B cell (primary cell): ENCODE data around the gene CUBN. TPM values are rescaled to one million over a fixed set of nuclear protein-coding genes. Genes with fewer than 3 reads are reported as not detected.

Experiments used
- ATAC-seq: fragments of 200-7000 bp; cut with Tn5 transposase; one replicate; pipeline ENCODE4 v1.10.0; 2021; ENCODE audit warnings: low read depth, mild to moderate bottlenecking, moderate number of reproducible peaks, moderate library complexity
- CTCF ChIA-PET: fragments of 350-600 bp; sonication (Branson Sonifier 250); formaldehyde crosslinking; loops from one replicate; lab custom pipeline; 2021; ENCODE audit warnings: antibody characterized with exemption, inconsistent platforms; lab: Charles Lee
- POLR2A ChIA-PET: fragments of 350-600 bp; sonication (Branson Sonifier 250); formaldehyde crosslinking; loops from one replicate; lab custom pipeline; 2021; ENCODE audit warnings: antibody characterized with exemption; lab: Charles Lee
- DNase-seq: peaks from one replicate; pipeline ENCODE4 v3.0.0; 2013
- H2AFZ ChIP-seq: 2 replicates; pipeline ENCODE4 v1.6.1; 2012; ENCODE audit warnings: mild to moderate bottlenecking, low read depth, low read length; ENCODE audit not compliant: insufficient read depth, poor library complexity, severe bottlenecking
- H3K27ac ChIP-seq, 2 donors: 1 replicate in 1 of 2; 2 replicates in 1 of 2; pipeline ENCODE4 v1.5.1; 2012 to 2013; ENCODE audit warnings: low read length in 2 of 2, mild to moderate bottlenecking in 2 of 2, moderate library complexity in 1 of 2
- H3K27me3 ChIP-seq, 4 experiments: fragments of 200-600 bp in 1 of 4; sonication (generic) in 1 of 4; replicated peaks in 1 of 4; 1 replicate in 2 of 4; 2 replicates in 2 of 4; pipeline versions ENCODE4 v1.6.1 to v1.7.0; 2013 to 2016; ENCODE audit warnings: low read length in 3 of 4, mild to moderate bottlenecking in 2 of 4, mixed read lengths in 1 of 4, moderate library complexity in 1 of 4; ENCODE audit not compliant: insufficient read depth in 4 of 4, control insufficient read depth in 3 of 4; ENCODE audit errors: control extremely low read depth in 1 of 4
- H3K36me3 ChIP-seq, 2 experiments: replicated peaks in 1 of 2; 1 replicate in 1 of 2; 2 replicates in 1 of 2; pipeline versions ENCODE4 v1.6.1 to v1.7.1; 2013; ENCODE audit warnings: low read length in 1 of 2; ENCODE audit not compliant: insufficient read depth in 2 of 2, control insufficient read depth in 1 of 2; ENCODE audit errors: control extremely low read depth in 1 of 2, extremely low read depth in 1 of 2
- H3K4me1 ChIP-seq, 2 donors: fragments of 200-600 bp in 1 of 2; sonication (generic) in 1 of 2; 1 replicate in 1 of 2; 2 replicates in 1 of 2; pipeline versions ENCODE4 v1.5.1 to v1.6.1; 2013 to 2017; ENCODE audit warnings: low read length in 2 of 2; ENCODE audit not compliant: control insufficient read depth in 2 of 2, insufficient read depth in 2 of 2
- H3K4me2 ChIP-seq: replicated peaks from 2 replicates; pipeline ENCODE3; 2012; ENCODE audit warnings: mild to moderate bottlenecking, low read depth, low read length; ENCODE audit not compliant: poor library complexity, severe bottlenecking
- H3K4me3 ChIP-seq, 5 experiments: fragments of 200-600 bp in 1 of 5; sonication (generic) in 1 of 5; 1 replicate in 3 of 5; 2 replicates in 2 of 5; pipeline versions ENCODE4 v1.5.1 to v1.7.0; 2011 to 2016; ENCODE audit warnings: low read length in 4 of 5, mild to moderate bottlenecking in 4 of 5, low read depth in 2 of 5, control low read depth in 1 of 5, moderate library complexity in 1 of 5; ENCODE audit not compliant: insufficient read depth in 1 of 5; ENCODE audit errors: control extremely low read depth in 1 of 5, extremely low read depth in 1 of 5
- H3K79me2 ChIP-seq: fragments of 200-600 bp; sonication (generic); one replicate; pipeline ENCODE4 v1.6.0; 2016; ENCODE audit warnings: low read length; ENCODE audit not compliant: control insufficient read depth, insufficient read depth
- H3K9ac ChIP-seq: fragments of 200-600 bp; sonication (generic); 2 replicates; pipeline ENCODE4 v1.6.1; 2017; ENCODE audit warnings: mild to moderate bottlenecking, low read length, moderate library complexity
- H3K9me3 ChIP-seq, 3 donors: one replicate each; pipeline versions ENCODE4 v1.6.1 to v1.7.1; 2013; ENCODE audit warnings: low read length in 2 of 3; ENCODE audit not compliant: control insufficient read depth in 2 of 3, insufficient read depth in 1 of 3; ENCODE audit errors: control extremely low read depth in 1 of 3
- H4K20me1 ChIP-seq: 2 replicates; pipeline ENCODE4 v1.6.0; 2012; ENCODE audit warnings: mild to moderate bottlenecking, low read length; ENCODE audit not compliant: insufficient read depth, control insufficient read depth, poor library complexity, severe bottlenecking
- H3K27ac Mint-ChIP-seq: one replicate; pipeline ENCODE4 v1.8.0; 2021; ENCODE audit warnings: mixed read lengths
- H3K27me3 Mint-ChIP-seq: one replicate; pipeline ENCODE4 v1.8.0; 2021; ENCODE audit warnings: mixed read lengths
- H3K4me1 Mint-ChIP-seq: one replicate; pipeline ENCODE4 v1.8.0; 2021; ENCODE audit warnings: mixed read lengths
- H3K4me3 Mint-ChIP-seq: one replicate; pipeline ENCODE4 v1.8.0; 2021; ENCODE audit warnings: mixed read lengths
- H3K9me3 Mint-ChIP-seq: one replicate; pipeline ENCODE4 v1.8.0; 2022; ENCODE audit warnings: mixed read lengths; ENCODE audit not compliant: insufficient read depth
- EZH2 ChIP-seq: IDR thresholded peaks from 2 replicates; pipeline ENCODE4 v1.6.1; 2012; ENCODE audit warnings: borderline replicate concordance, low read depth, mild to moderate bottlenecking, moderate library complexity, low read length; ENCODE audit not compliant: insufficient read depth, poor library complexity, severe bottlenecking
- WGBS: methylation state at CpG from one replicate; pipeline ENCODE4 v1.1.5; 2013; ENCODE audit warnings: missing lambda C conversion rate; ENCODE audit not compliant: insufficient coverage; 5-methylcytosine and 5-hydroxymethylcytosine counted together
- intact Hi-C: fragments of 100-400 bp; cut with micrococcal nuclease; formaldehyde crosslinking; loops from one replicate; pipeline ENCODE4 v1.10.0; 2022
- polyA plus RNA-seq: library from polyadenylated mRNA; depleted of rRNA; stranded (reverse); fragments of >200 nt; gene quantifications from 2 replicates; pipeline ENCODE4 v1.2.3, GENCODE V29; 2012
- total RNA-seq, 2 donors: library from RNA; stranded (reverse); fragments of 120-200 nt in 1 of 2; gene quantifications; 1 replicate in 1 of 2; 2 replicates in 1 of 2; pipeline versions ENCODE4 v1.2.3 to v1.2.4, GENCODE V29; 2013 to 2022
- TF ChIP-seq, protein P1 (sequence below): fragments of 200-600 bp; IDR thresholded peaks from one replicate; pipeline ENCODE4 v1.8.0; 2022; ENCODE audit warnings: antibody characterized with exemption, mild to moderate bottlenecking

The CUBN gene
- total and polyA plus RNA-seq, 2 donors (not counting 1 experiment from before 2014, with no cell fraction given) = 4.2 to 5.7 TPM

DNA sequence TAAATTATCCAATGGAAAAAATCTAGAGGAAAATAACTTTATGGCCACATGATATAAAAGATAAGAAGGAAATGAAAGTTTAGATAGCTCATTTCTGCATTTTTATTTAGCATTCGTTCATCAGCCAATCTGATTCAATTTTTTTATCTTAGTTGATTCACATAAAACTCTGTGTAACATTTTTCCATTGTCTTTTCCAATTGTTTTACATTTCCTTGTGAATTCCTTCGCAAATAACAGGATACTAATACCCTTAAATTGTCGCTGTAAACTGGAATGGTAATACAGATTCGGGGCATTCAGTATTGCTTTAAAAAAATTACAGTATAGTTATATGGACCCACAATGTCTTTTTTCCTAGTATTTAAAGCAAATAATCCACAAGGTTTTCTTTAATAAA is 136.4 kb downstream of the CUBN start:
- Mint-ChIP-seq H3K4me3 (no peak overlapping the region), H3K4me1 (no peaks in the 10 kb centered on the region), H3K9me3 (no peaks in the 10 kb centered on the region), H3K27me3 (peaks cover 13% of the 10 kb centered on the region), H3K27ac (no peak overlapping the region)
- no peak overlapping the region for H2AFZ ChIP-seq
- DNase-seq (no peak), ATAC-seq (no peak)
- ChIA-PET CTCF (no interaction called here), POLR2A (no interaction called here)
- H3K27me3 ChIP-seq = no peaks in the 10 kb centered on the region
- H3K9ac ChIP-seq = no peak overlapping the region
- H3K79me2 ChIP-seq = no peaks in the 10 kb centered on the region
- intact Hi-C loops = no loop called here
- TF ChIP-seq, protein P1, sequence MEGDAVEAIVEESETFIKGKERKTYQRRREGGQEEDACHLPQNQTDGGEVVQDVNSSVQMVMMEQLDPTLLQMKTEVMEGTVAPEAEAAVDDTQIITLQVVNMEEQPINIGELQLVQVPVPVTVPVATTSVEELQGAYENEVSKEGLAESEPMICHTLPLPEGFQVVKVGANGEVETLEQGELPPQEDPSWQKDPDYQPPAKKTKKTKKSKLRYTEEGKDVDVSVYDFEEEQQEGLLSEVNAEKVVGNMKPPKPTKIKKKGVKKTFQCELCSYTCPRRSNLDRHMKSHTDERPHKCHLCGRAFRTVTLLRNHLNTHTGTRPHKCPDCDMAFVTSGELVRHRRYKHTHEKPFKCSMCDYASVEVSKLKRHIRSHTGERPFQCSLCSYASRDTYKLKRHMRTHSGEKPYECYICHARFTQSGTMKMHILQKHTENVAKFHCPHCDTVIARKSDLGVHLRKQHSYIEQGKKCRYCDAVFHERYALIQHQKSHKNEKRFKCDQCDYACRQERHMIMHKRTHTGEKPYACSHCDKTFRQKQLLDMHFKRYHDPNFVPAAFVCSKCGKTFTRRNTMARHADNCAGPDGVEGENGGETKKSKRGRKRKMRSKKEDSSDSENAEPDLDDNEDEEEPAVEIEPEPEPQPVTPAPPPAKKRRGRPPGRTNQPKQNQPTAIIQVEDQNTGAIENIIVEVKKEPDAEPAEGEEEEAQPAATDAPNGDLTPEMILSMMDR = no peak
- TF ChIP-seq EZH2 = no peak
- H3K27ac ChIP-seq = no peak overlapping the region
- no peaks in the 10 kb centered on the region for H4K20me1 ChIP-seq
- H3K4me3 ChIP-seq = no peak overlapping the region
- H3K36me3 ChIP-seq = no peaks in the 10 kb centered on the region
- no peaks in the 10 kb centered on the region for H3K9me3 ChIP-seq
- H3K4me1 ChIP-seq = no peaks in the 10 kb centered on the region
- no CpG with 5 or more reads among the region's 4 CpGs for WGBS
- H3K4me2 ChIP-seq = no peak overlapping the region

DNA sequence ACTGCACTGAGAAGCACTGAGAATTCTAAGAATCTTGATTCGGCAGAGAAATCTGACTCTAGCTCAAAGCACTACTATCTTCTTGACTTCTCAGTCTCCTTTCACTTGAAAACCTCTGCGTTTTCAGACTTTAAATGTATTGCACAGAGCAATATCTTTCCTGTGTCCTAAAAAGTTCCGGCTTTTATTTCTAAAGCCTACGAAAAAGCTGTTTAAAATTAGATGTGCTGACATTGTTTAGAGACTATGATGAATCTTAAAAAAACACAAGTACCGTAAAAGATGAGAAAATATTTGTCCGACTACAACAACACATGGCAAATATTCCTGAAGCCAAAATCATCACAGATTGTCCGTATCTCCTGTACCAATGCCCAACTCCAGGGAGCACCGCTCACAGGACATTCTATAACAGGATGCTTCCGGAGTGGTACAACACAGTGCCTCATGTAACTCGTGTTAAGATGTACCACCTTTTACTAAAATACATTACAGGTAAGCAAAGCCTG is 136.9 kb downstream of the CUBN start:
- no peaks in the 10 kb centered on the region for H3K27me3 ChIP-seq
- no peak overlapping the region for H3K4me2 ChIP-seq
- no peak overlapping the region for H3K9ac ChIP-seq
- Mint-ChIP-seq H3K4me1 (no peaks in the 10 kb centered on the region), H3K27me3 (peaks cover 13% of the 10 kb centered on the region), H3K9me3 (no peaks in the 10 kb centered on the region), H3K4me3 (no peak overlapping the region), H3K27ac (no peak overlapping the region)
- DNase-seq (no peak), ATAC-seq (no peak)
- 98% methylated on average over 6 of the region's 10 CpGs for WGBS
- no peaks in the 10 kb centered on the region for H3K79me2 ChIP-seq
- no peaks in the 10 kb centered on the region for H3K36me3 ChIP-seq
- ChIA-PET CTCF (no interaction called here), POLR2A (no interaction called here)
- TF ChIP-seq, protein P1 = no peak
- TF ChIP-seq EZH2 = no peak
- H3K4me1 ChIP-seq = no peaks in the 10 kb centered on the region
- H4K20me1 ChIP-seq = no peaks in the 10 kb centered on the region
- no peak overlapping the region for H3K4me3 ChIP-seq
- H2AFZ ChIP-seq = no peak overlapping the region
- no peaks in the 10 kb centered on the region for H3K9me3 ChIP-seq
- no peak overlapping the region for H3K27ac ChIP-seq
- intact Hi-C loops = no loop called here
